Stimulated activated memory B cell treated with anti-CD40 and anti-IgM and Interleukin-4, amounts not matched to agents 10 μg/mL and 1 μg/mL and 100 μg/mL, for 72 hours (primary cell): ENCODE measurements around the gene LAMA2.

Experiments used
- ATAC-seq: fragments of 150-1000 bp; cut with Tn5 transposase; 2 replicates; pipeline ENCODE4 v1.10.0; 2021
- H3K27ac Mint-ChIP-seq: one replicate; pipeline ENCODE4 v1.8.0; 2022; ENCODE audit warnings: mild to moderate bottlenecking, mixed read lengths
- H3K27me3 Mint-ChIP-seq: one replicate; pipeline ENCODE4 v1.8.0; 2022; ENCODE audit warnings: mixed read lengths
- H3K36me3 Mint-ChIP-seq: one replicate; pipeline ENCODE4 v1.8.0; 2022; ENCODE audit warnings: mixed read lengths
- H3K4me1 Mint-ChIP-seq: one replicate; pipeline ENCODE4 v1.8.0; 2022; ENCODE audit warnings: mixed read lengths
- H3K4me3 Mint-ChIP-seq: one replicate; pipeline ENCODE4 v1.8.0; 2022; ENCODE audit warnings: mild to moderate bottlenecking, moderate library complexity, mixed read lengths
- H3K9me3 Mint-ChIP-seq: one replicate; pipeline ENCODE4 v1.8.0; 2022; ENCODE audit warnings: mixed read lengths

Gene LAMA2

GRCh38 chr6:129269076-129269475 lies 386.1 kb downstream of the LAMA2 start:
- Mint-ChIP-seq H3K9me3 (no peaks in the 10 kb centered on the region), H3K4me1 (no peaks in the 10 kb centered on the region), H3K4me3 (no peak overlapping the region), H3K27me3 (no peaks in the 10 kb centered on the region), H3K36me3 (no peaks in the 10 kb centered on the region), H3K27ac (no peak overlapping the region)
- no peak for ATAC-seq

GRCh38 chr6:129269891-129270290 lies 387.0 kb downstream of the LAMA2 start:
- Mint-ChIP-seq H3K4me1 (no peaks in the 10 kb centered on the region), H3K27me3 (no peaks in the 10 kb centered on the region), H3K36me3 (no peaks in the 10 kb centered on the region), H3K4me3 (no peak overlapping the region), H3K27ac (no peak overlapping the region), H3K9me3 (no peaks in the 10 kb centered on the region)
- ATAC-seq, result no peak

GRCh38 chr6:129270450-129270849 lies 387.5 kb downstream of the LAMA2 start:
- H3K27me3 Mint-ChIP-seq, result no peaks in the 10 kb centered on the region
- no peak overlapping the region for H3K27ac Mint-ChIP-seq
- H3K36me3 Mint-ChIP-seq, result no peaks in the 10 kb centered on the region
- H3K4me3 Mint-ChIP-seq, result no peak overlapping the region
- no peaks in the 10 kb centered on the region for H3K9me3 Mint-ChIP-seq
- no peaks in the 10 kb centered on the region for H3K4me1 Mint-ChIP-seq
- ATAC-seq, result no peak

- Mint-ChIP-seq H3K27ac (no peak overlapping the region), H3K36me3 (no peaks in the 10 kb centered on the region), H3K4me1 (no peaks in the 10 kb centered on the region)
Observed at GRCh38 chr6:129273161-129273560, 390.2 kb downstream of the LAMA2 start.

GRCh38 chr6:129276461-129276860 lies 393.5 kb downstream of the LAMA2 start:
- Mint-ChIP-seq H3K36me3 (no peaks in the 10 kb centered on the region), H3K27me3 (no peaks in the 10 kb centered on the region), H3K4me3 (no peak overlapping the region), H3K4me1 (no peaks in the 10 kb centered on the region), H3K9me3 (no peaks in the 10 kb centered on the region), H3K27ac (no peak overlapping the region)
- ATAC-seq, result no peak

More at GRCh38 chr6:129273161-129273560, 390.2 kb downstream of the LAMA2 start:
- Mint-ChIP-seq H3K4me3 (no peak overlapping the region), H3K9me3 (no peaks in the 10 kb centered on the region), H3K27me3 (no peaks in the 10 kb centered on the region)
- no peak for ATAC-seq

GRCh38 chr6:129276986-129277385 lies 394.0 kb downstream of the LAMA2 start:
- Mint-ChIP-seq H3K4me3 (no peak overlapping the region), H3K36me3 (no peaks in the 10 kb centered on the region), H3K9me3 (no peaks in the 10 kb centered on the region), H3K27ac (no peak overlapping the region), H3K4me1 (no peaks in the 10 kb centered on the region), H3K27me3 (no peaks in the 10 kb centered on the region)
- ATAC-seq, result no peak

GRCh38 chr6:129279343-129280292 lies 396.7 kb downstream of the LAMA2 start:
- Mint-ChIP-seq H3K27me3 (no peaks in the 10 kb centered on the region), H3K36me3 (no peaks in the 10 kb centered on the region), H3K9me3 (no peaks in the 10 kb centered on the region), H3K4me1 (no peaks in the 10 kb centered on the region), H3K27ac (no peak overlapping the region), H3K4me3 (no peak overlapping the region)
- no peak for ATAC-seq

GRCh38 chr6:129280293-129280644 lies 397.3 kb downstream of the LAMA2 start:
- no peak overlapping the region for H3K4me3 Mint-ChIP-seq
- H3K27me3 Mint-ChIP-seq, result no peaks in the 10 kb centered on the region
- no peaks in the 10 kb centered on the region for H3K36me3 Mint-ChIP-seq
- H3K9me3 Mint-ChIP-seq, result no peaks in the 10 kb centered on the region
- no peak for ATAC-seq
- no peaks in the 10 kb centered on the region for H3K4me1 Mint-ChIP-seq
- no peak overlapping the region for H3K27ac Mint-ChIP-seq

GRCh38 chr6:129280749-129281148 lies 397.8 kb downstream of the LAMA2 start:
- H3K9me3 Mint-ChIP-seq, result no peaks in the 10 kb centered on the region
- H3K36me3 Mint-ChIP-seq, result no peaks in the 10 kb centered on the region
- no peaks in the 10 kb centered on the region for H3K27me3 Mint-ChIP-seq
- H3K4me1 Mint-ChIP-seq, result no peaks in the 10 kb centered on the region
- H3K27ac Mint-ChIP-seq, result no peak overlapping the region
- H3K4me3 Mint-ChIP-seq, result no peak overlapping the region
- ATAC-seq, result no peak

GRCh38 chr6:129281168-129281796 lies 398.3 kb downstream of the LAMA2 start:
- no peaks in the 10 kb centered on the region for H3K27me3 Mint-ChIP-seq
- H3K4me3 Mint-ChIP-seq, result no peak overlapping the region
- no peaks in the 10 kb centered on the region for H3K4me1 Mint-ChIP-seq
- H3K27ac Mint-ChIP-seq, result no peak overlapping the region
- no peaks in the 10 kb centered on the region for H3K36me3 Mint-ChIP-seq
- H3K9me3 Mint-ChIP-seq, result no peaks in the 10 kb centered on the region
- ATAC-seq, result no peak

- Mint-ChIP-seq H3K4me1 (no peaks in the 10 kb centered on the region), H3K4me3 (no peak overlapping the region), H3K27ac (no peak overlapping the region), H3K9me3 (no peaks in the 10 kb centered on the region), H3K27me3 (no peaks in the 10 kb centered on the region), H3K36me3 (no peaks in the 10 kb centered on the region)
- ATAC-seq, result no peak
Observed at GRCh38 chr6:129282019-129282418, 399.1 kb downstream of the LAMA2 start.

GRCh38 chr6:129284225-129284624 lies 401.3 kb downstream of the LAMA2 start:
- no peaks in the 10 kb centered on the region for H3K27me3 Mint-ChIP-seq
- no peaks in the 10 kb centered on the region for H3K9me3 Mint-ChIP-seq
- H3K36me3 Mint-ChIP-seq, result no peaks in the 10 kb centered on the region
- no peak overlapping the region for H3K27ac Mint-ChIP-seq
- H3K4me1 Mint-ChIP-seq, result no peaks in the 10 kb centered on the region
- H3K4me3 Mint-ChIP-seq, result no peak overlapping the region
- ATAC-seq, result no peak

GRCh38 chr6:129287231-129288177 lies 404.6 kb downstream of the LAMA2 start:
- Mint-ChIP-seq H3K4me3 (no peak overlapping the region), H3K9me3 (no peaks in the 10 kb centered on the region), H3K4me1 (no peaks in the 10 kb centered on the region), H3K36me3 (no peaks in the 10 kb centered on the region), H3K27ac (no peak overlapping the region), H3K27me3 (no peaks in the 10 kb centered on the region)
- ATAC-seq, result no peak

- Mint-ChIP-seq H3K4me3 (no peak overlapping the region), H3K36me3 (no peaks in the 10 kb centered on the region), H3K9me3 (no peaks in the 10 kb centered on the region), H3K27me3 (no peaks in the 10 kb centered on the region), H3K27ac (no peak overlapping the region), H3K4me1 (no peaks in the 10 kb centered on the region)
- ATAC-seq, result no peak
Observed at GRCh38 chr6:129289442-129289841, 406.5 kb downstream of the LAMA2 start.

GRCh38 chr6:129292836-129293235 lies 409.9 kb downstream of the LAMA2 start:
- H3K4me3 Mint-ChIP-seq, result no peak overlapping the region
- no peaks in the 10 kb centered on the region for H3K9me3 Mint-ChIP-seq
- H3K27ac Mint-ChIP-seq, result no peak overlapping the region
- no peak for ATAC-seq
- no peaks in the 10 kb centered on the region for H3K36me3 Mint-ChIP-seq
- H3K27me3 Mint-ChIP-seq, result no peaks in the 10 kb centered on the region
- no peaks in the 10 kb centered on the region for H3K4me1 Mint-ChIP-seq
